ENCODE data around the gene ARPC5. TPM values are rescaled to one million over a fixed set of nuclear protein-coding genes. Genes with fewer than 3 reads are reported as not detected.

Gene ARPC5
- total and polyA plus RNA-seq, 10 of the 15 experiments (the other 5 are each of a cell fraction or from before 2014, with no cell fraction given), result 238 to 784 (median 309) TPM

GRCh38 chr1:183604038-183604808, 31.4 kb downstream of the ARPC5 start (continued):
- peak; percentile 89 for TF ChIP-seq PRDM15 (CRISPR knock-in tag; IDR thresholded peaks at IDR 0.05)
- 0 out of 2 replicates have a peak, but pooled peaks have one; percentile 67 for TF ChIP-seq YBX1 (IDR thresholded peaks at IDR 0.05)
- TF ChIP-seq MTA3 (IDR thresholded peaks at IDR 0.05; ENCODE audit: borderline replicate concordance, low read length), result peak; percentile 17; the same call in 1 of the 2 replicates
- 0 out of 2 replicates have a peak, but pooled peaks have one; percentile 19 for TF ChIP-seq NFYB (IDR thresholded peaks at IDR 0.05; ENCODE audit: insufficient read depth, low read depth, low read length)
- peak; percentile 96 for TF ChIP-seq NR2F1 (conservative IDR thresholded peaks at IDR 0.05)
- no peak for TF ChIP-seq PBX3 (IDR thresholded peaks at IDR 0.05; ENCODE audit: insufficient replicate concordance, low read depth, low read length)
- TF ChIP-seq KDM1A (IDR thresholded peaks at IDR 0.05; ENCODE audit: borderline replicate concordance), result no peak
- no peak; the same call in 1 of the 2 replicates for TF ChIP-seq POLR2AphosphoS2 (IDR thresholded peaks at IDR 0.05; ENCODE audit: low read depth, low read length)
- no peak for TF ChIP-seq STAT1 (conservative IDR thresholded peaks at IDR 0.05)
- TF ChIP-seq WRNIP1 (IDR thresholded peaks at IDR 0.05; ENCODE audit: borderline replicate concordance, low read depth, low read length), result no peak
- peak; percentile 25 to 72; a peak in 2 of 4 replicates for TF ChIP-seq EP300 (IDR thresholded peaks at IDR 0.05; ENCODE audit: borderline replicate concordance in 1 of 2, control insufficient read depth in 1 of 2, low read depth in 2 of 2, low read length in 2 of 2)
- TF ChIP-seq CUX1 (IDR thresholded peaks at IDR 0.05; ENCODE audit: insufficient replicate concordance, low read depth, low read length), result peak; percentile 89
- peak; percentile 92 for TF ChIP-seq TCF12 (IDR thresholded peaks at IDR 0.05; ENCODE audit: low read depth, low read length)
- TF ChIP-seq RAD21 (IDR thresholded peaks at IDR 0.05; ENCODE audit: insufficient read depth, low read depth, low read length), result no peak
- peak; percentile 85; the same call in 1 of the 2 replicates for TF ChIP-seq BACH1 (IDR thresholded peaks at IDR 0.05; ENCODE audit: borderline replicate concordance)
- peak; percentile 1 to 41; a peak in 1 of 4 replicates for TF ChIP-seq CEBPB (IDR thresholded peaks at IDR 0.05; ENCODE audit: borderline replicate concordance in 1 of 2, low read depth in 2 of 2, low read length in 2 of 2)
- peak; percentile 86; the same call in 1 of the 2 replicates for TF ChIP-seq NFIC (IDR thresholded peaks at IDR 0.05; ENCODE audit: low read depth, low read length)
- TF ChIP-seq DPF2 (IDR thresholded peaks at IDR 0.05), result peak; percentile 97
- no peak for TF ChIP-seq KAT2A (conservative IDR thresholded peaks at IDR 0.05; ENCODE audit: control insufficient read depth, low read depth, low read length)

Measured in GM12878 (cell line).